H7 (cell line): ENCODE measurements around the gene FOXN3. TPM values are rescaled to one million over a fixed set of nuclear protein-coding genes. Genes with fewer than 3 reads are reported as not detected.
A peak's percentile ranks its signal among the peaks of the same experiment; 100 is the strongest.
"Not testable (repeated sequence)": the region's sequence is repeated elsewhere in the genome, so short reads cannot be mapped to it uniquely, and the experiment has no call there.

ENCODE experiments used
- DNase-seq: peaks from one replicate; pipeline ENCODE4 v3.0.0; 2012
- H3K27me3 ChIP-seq: 2 replicates; pipeline ENCODE4 v1.6.0; 2011; ENCODE audit warnings: mild to moderate bottlenecking, low read length; ENCODE audit not compliant: control insufficient read depth, insufficient read depth
- H3K36me3 ChIP-seq: replicated peaks from 2 replicates; pipeline ENCODE4 v1.5.1; 2011; ENCODE audit warnings: low read length; ENCODE audit not compliant: control insufficient read depth, insufficient read depth
- H3K4me3 ChIP-seq: 2 replicates; pipeline ENCODE4 v1.5.1; 2011; ENCODE audit warnings: low read depth, mild to moderate bottlenecking, control low read depth, low read length, moderate library complexity; ENCODE audit not compliant: insufficient read depth
- total RNA-seq: library from RNA; depleted of rRNA; stranded (reverse); fragments of >200 nt; shearing (Covaris generic); gene quantifications from 2 replicates; pipeline ENCODE4 v1.2.3, GENCODE V29; 2014

The FOXN3 gene
- total RNA-seq, 1 experiment from 2014 or later, result 64.6 TPM

DNA sequence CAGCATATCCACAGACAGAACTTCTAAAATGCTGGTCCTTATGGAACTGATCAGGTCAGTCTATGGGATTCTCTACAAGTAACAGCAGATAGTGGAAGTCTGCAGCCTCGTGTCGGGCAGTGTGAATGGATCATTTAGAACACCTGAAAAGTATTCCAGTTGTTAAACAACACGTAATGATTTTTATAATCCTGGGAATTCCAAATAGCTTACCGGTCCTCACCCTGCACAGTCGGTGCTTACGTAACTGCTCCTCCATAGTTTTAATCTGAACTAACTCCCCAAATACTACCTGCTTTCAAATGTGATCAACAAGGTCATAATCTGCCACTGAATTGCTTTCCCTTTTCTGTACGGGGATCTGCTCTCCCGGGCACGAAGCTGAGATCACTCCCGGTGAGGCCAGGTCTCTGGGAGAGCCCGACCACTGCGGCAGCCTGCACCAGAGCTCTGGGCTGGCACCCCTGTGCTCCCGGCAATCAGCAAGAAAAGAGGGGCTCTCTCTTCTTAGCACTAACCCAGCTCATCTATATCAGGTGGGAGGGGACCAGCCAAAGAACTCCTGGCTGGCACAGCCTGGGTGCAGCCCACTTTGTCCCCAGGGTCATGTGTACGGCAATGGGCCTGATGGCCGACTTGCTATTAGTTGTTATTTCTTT is 157.0 kb downstream of the FOXN3 start:
- Histone ChIP-seq H3K36me3 (no peaks in the 10 kb centered on the region), H3K4me3 (no peak overlapping the region), H3K27me3 (no peaks in the 10 kb centered on the region)
- DNase-seq, result no peak

DNA sequence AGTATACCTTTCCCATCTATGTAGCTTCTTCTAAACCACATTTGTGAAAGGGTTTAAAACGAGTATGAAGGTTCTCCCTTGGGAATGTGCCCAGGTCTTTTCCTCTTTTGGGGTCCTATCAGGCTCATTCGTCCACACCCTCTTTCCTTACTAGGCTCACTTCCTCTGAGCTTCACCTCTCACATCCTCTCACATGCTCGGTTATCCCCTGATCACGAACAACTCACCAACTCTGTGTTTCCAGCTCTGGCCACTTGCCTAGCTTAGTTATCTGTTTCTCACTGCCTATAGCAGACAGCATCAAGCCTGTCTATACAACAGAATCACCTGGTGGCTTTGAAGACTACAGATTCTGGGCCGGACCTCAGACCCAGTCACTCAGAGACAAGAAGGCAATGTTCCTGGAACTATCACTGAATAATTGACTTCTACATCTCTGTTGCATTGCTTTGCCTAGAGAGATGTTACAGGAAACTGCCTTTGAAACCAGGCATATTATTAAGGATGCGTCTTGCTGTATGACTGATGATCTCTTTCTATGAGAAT is 158.2 kb downstream of the FOXN3 start:
- Histone ChIP-seq H3K4me3 (no peak overlapping the region), H3K27me3 (no peaks in the 10 kb centered on the region), H3K36me3 (no peaks in the 10 kb centered on the region)
- DNase-seq, result no peak

- DNase-seq, result no peak
- Histone ChIP-seq H3K27me3 (no peaks in the 10 kb centered on the region), H3K36me3 (no peaks in the 10 kb centered on the region; the same call in 1 of the 2 replicates), H3K4me3 (no peak overlapping the region)
These were observed 160.1 kb downstream of the FOXN3 start for GRCh38 chr14:89256951-89257350.

- Histone ChIP-seq H3K4me3 (no peak overlapping the region), H3K27me3 (no peaks in the 10 kb centered on the region), H3K36me3 (no peaks in the 10 kb centered on the region; the same call in 1 of the 2 replicates)
- no peak for DNase-seq
These were observed 160.8 kb downstream of the FOXN3 start for GRCh38 chr14:89256283-89256682.

- Histone ChIP-seq H3K36me3 (no peaks in the 10 kb centered on the region; the same call in 1 of the 2 replicates), H3K4me3 (no peak overlapping the region), H3K27me3 (no peaks in the 10 kb centered on the region)
- no peak for DNase-seq
These were observed 161.2 kb downstream of the FOXN3 start for GRCh38 chr14:89255852-89256251.

- Histone ChIP-seq H3K36me3 (no peaks in the 10 kb centered on the region; the same call in 1 of the 2 replicates), H3K27me3 (no peaks in the 10 kb centered on the region), H3K4me3 (no peak overlapping the region)
- DNase-seq, result no peak
These were observed 162.0 kb downstream of the FOXN3 start for GRCh38 chr14:89255012-89255411.

- no peak for DNase-seq
- no peak overlapping the region for H3K4me3 ChIP-seq
- H3K27me3 ChIP-seq, result no peaks in the 10 kb centered on the region
- H3K36me3 ChIP-seq, result no peaks in the 10 kb centered on the region; the same call in 1 of the 2 replicates
These were observed 162.7 kb downstream of the FOXN3 start for GRCh38 chr14:89254166-89254909.

DNA sequence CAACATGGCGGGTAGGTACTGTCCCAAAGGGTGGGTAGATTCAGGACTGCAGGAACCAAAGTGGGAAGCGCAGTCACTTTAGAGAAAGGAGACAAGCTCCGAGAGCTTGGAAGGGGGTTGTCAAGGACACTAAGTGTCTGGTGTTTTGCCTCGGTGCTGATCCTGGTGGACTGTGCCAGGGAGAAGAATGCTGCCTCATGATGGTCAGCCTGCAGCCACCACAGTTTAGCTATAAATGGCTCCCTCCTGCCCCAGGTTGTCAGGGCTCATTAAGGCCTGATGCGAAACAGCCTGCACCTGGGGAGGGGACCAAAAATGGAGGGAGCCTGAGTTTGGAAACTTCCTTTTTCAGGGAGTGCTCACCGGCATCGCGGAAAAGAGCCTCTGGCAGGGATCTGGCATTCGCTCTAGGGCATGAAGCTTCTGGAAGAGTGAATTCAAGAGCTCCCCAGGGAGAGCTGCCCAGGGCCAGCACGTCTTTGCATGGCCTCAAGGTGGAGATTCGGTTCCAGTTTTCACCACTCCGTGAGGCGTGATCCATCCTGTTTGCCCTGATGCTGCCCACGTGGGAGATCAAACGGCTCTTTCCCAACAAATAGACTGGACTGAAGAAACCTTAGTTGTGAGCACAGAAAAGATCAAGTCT is 164.0 kb downstream of the FOXN3 start:
- DNase-seq, result peak; percentile 47
- no peaks in the 10 kb centered on the region; the same call in 1 of the 2 replicates for H3K36me3 ChIP-seq
- H3K27me3 ChIP-seq, result no peaks in the 10 kb centered on the region
- H3K4me3 ChIP-seq, result no peak overlapping the region

DNA sequence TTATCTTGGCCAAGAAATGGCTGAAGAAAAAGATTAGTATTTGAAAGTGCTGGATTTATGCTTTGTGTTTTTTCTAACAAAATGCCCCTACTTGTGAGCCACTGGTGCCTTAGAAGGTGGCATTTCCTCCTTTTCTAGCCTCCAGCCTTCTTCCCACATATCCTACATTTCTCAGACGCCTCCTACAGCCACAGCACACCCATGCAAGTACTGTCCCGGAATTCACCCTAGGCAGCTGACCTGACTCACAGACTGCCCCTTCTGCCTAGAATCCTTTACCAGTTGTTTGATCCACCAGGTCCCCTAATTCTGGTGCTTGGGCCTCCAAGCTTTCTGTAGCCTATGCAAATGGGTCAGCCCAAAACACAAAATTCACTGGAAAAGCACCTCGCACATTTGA is 166.0 kb downstream of the FOXN3 start:
- H3K36me3 ChIP-seq, result no peaks in the 10 kb centered on the region; the same call in 1 of the 2 replicates
- no peak for DNase-seq
- H3K4me3 ChIP-seq, result no peak overlapping the region

DNA sequence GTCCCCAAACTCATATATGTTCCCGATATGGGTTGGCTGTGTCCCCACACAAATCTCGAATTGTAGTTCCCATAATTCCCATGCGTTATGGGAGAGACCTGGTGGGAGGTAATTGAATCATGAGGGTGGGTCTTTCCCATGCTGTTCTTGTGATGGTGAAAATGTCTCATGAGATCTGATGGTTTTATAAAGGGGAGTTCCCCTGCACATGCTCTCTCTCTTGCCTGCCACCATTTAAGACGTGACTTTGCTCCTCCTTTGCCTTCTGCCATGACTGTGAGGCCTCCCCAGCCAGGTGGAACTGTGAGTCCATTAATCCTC is 166.4 kb downstream of the FOXN3 start:
- not testable (repeated sequence) for H3K4me3 ChIP-seq, DNase-seq, H3K36me3 ChIP-seq, H3K27me3 ChIP-seq

More for the DNA sequence above, 166.0 kb downstream of the FOXN3 start:
- H3K27me3 ChIP-seq, result no peaks in the 10 kb centered on the region

DNA sequence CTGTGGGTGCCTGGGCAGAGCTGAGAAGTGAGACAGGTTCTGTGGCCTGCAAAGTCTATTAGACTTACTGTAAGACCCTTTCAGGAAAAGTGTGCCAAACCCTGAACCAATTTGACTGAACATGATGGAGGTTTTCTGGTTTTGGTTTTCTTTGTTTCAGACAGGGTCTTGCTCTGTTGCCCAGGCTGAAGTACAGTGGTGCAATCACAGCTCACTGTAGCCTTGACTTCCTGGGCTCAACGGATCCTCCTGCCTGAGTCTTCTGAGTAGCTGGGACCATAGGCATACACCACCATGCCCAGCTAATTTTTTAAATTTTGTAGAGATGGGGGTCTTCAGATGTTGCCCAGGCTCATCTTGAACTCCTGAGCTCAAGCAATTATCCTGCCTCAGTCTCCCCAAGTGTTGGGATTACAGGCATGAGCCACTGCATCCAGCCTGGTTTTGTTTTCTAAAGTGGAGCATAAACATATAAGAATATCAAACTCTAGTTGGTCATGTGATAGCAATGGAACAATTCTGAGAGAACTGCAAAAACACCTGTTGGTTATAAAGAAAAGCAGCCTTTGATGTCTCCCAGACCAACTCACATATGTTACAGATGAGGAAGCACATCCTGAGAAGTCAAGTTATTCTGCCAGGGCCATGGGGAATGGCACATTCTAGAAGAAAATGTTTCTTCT is 166.9 kb downstream of the FOXN3 start:
- H3K27me3 ChIP-seq, result no peaks in the 10 kb centered on the region
- DNase-seq, result no peak

DNA sequence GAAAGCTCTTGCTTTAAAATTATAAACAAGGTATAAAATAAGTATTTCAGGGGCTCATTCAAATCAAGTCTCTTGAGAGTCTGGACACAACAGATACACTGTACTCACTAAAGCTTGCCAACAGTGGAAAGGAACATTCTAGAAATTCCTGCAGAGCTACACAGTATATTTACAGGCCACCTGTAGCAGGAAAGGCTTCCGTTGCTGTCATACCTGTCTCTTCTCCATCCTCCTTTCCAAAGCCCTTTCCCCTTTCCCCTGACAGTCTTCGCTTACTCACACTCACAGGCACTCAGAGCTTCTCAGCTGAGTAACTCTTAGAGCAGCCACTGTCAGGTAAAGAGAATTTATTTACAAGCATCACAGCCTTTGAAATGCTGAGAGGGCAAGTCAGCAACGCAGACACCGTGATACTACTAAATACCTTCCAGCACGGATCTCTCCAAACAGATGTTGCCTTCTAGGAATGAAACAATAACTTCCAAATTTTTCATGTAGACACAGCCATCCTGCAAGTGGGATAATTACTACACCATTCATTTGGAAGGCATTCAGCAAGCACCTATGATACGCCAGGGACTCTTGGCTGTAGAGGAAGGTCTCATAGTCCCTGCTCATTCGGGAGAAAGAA is 167.9 kb downstream of the FOXN3 start:
- Histone ChIP-seq H3K36me3 (no peaks in the 10 kb centered on the region; the same call in 1 of the 2 replicates), H3K4me3 (no peak overlapping the region), H3K27me3 (no peaks in the 10 kb centered on the region)
- DNase-seq, result no peak

More for the DNA sequence above, 166.9 kb downstream of the FOXN3 start:
- Histone ChIP-seq H3K36me3 (no peaks in the 10 kb centered on the region; the same call in 1 of the 2 replicates), H3K4me3 (no peak overlapping the region)

DNA sequence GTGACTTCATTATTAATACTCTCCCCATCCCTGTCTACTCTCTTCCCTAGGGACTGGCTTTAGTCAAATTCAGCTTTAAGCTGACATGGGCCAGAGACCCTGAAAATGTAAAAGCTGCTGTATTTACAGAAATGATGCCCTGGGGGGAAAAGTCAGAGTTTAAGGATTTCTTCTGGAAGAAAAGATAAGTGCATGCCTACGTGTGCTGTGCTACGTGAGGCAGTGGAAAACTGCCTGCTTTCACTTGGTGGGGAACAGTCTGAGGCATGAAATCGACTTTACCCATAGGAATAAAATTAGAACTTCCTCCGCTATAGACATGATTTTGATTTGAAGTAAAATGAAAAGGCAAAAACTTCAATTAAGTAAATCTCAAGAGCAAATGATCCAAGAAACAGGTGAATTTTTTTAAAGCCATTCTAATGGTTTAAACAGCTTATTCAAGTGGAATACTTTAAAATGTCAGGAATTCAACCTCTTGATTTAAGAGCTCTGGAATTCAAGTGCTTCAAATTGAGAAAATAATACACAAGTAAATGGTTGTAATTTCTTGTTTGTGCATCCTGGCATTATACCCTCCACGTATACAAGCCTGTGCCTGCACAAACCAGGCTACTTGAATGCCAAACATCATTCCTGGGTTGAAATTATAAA is 168.5 kb downstream of the FOXN3 start:
- Histone ChIP-seq H3K27me3 (no peaks in the 10 kb centered on the region), H3K36me3 (no peaks in the 10 kb centered on the region; the same call in 1 of the 2 replicates), H3K4me3 (no peak overlapping the region)
- DNase-seq, result no peak
